ENCODE data around the gene DAB1.

Gene DAB1

GRCh38 chr1:56965916-56966697 is 457.8 kb downstream of the DAB1 start, which contains the start of gene C8B:
C8B (minus strand) TSS chr1:56966015; CDS start chr1:56965948, 67 bp downstream.
- DNase-seq: no peak

- no peak for DNase-seq
These were observed 458.7 kb downstream of the DAB1 start for GRCh38 chr1:56965191-56965590.

- DNase-seq: no peak
These were observed 459.4 kb downstream of the DAB1 start for GRCh38 chr1:56964349-56965017.

- no peak for DNase-seq
These were observed 460.2 kb downstream of the DAB1 start for GRCh38 chr1:56963667-56964066.

GRCh38 chr1:56961426-56961825 is 462.4 kb downstream of the DAB1 start:
- no peak for DNase-seq

GRCh38 chr1:56958526-56958925 is 465.3 kb downstream of the DAB1 start:
- no peak for DNase-seq

DNA sequence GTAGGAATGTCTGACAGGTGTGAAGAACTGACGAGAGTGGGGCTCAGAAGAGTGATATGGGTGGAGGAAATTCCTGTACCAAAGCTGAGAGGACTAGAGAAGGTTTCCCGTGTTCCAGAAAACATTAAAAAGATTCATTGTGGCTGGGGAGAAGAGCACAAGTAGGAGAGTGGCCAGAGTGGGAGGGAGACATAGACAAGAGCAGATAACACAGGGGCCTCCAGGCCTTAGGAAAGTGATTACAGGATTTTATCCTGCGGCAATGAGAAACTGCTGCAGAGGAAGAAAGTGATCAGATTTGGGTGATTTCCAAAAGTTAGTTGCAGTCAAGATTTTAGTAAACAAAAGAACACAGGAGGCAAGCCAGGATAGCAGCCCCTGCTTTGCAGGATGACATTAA is 465.9 kb downstream of the DAB1 start:
- DNase-seq: no peak

GRCh38 chr1:56954664-56955063 is 469.2 kb downstream of the DAB1 start:
- DNase-seq: peak; percentile 43

- no peak for DNase-seq
These were observed 470.5 kb downstream of the DAB1 start for GRCh38 chr1:56953386-56953785.

DNA sequence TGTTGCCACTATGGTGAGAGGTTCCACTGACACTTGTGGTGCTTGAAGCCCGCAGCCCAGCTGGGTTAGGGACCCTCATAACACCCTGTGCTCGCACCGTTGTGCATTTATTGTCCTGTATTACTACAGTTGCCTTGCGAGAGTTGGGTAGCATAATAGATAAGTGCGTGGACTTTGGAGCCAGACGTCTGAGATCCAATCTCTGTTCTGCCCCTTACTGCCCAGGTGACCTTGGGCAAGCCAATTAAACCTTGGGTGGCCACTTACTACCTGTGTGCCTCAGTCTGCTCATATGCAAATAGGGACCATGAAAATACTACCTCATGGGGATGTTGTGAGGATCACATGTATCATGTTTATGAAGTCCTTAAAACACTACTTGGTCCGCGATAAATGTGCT is 471.4 kb downstream of the DAB1 start:
- DNase-seq: no peak

DNA sequence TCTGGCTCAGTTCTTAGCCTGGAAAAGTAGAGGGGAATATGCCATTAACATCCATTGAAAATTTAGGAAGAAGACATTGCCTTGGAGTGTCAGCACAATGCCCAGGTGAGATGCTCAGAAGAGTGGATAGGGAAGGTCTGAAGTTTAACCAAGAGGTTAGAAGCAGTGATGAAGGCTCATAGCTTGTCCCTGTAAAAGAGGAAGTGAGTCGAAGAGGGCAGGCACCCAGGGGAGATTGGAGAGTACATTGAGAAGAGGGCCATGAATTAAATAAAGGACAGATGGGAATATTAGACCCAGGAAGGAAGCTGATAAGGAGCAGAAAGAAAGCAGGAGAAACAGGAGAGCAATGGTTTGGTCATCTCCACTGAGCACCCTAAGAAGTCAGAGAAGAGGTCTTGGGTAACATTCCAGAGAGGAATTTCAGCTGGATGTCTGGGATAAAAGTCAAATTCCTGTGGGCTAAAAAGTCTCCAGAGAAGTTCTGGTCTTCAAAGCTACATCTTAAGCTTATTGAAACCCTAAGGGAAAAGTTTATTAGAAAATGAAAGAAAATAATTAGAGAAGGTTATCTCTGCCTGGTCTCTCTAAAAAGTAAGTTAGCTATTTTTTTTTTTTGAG is 475.3 kb downstream of the DAB1 start:
- no peak for DNase-seq
